ENCODE measurements around the gene FLOT2. TPM values are rescaled to one million over a fixed set of nuclear protein-coding genes. Genes with fewer than 3 reads are reported as not detected.
"Not testable (repeated sequence)": the region's sequence is repeated elsewhere in the genome, so short reads cannot be mapped to it uniquely, and the experiment has no call there.

The FLOT2 gene
- polyA plus RNA-seq, 1 donor = 74.6 TPM

- Histone ChIP-seq H3K27ac (ENCODE audit: low read length) (no peak overlapping the region), H3K4me1 (ENCODE audit: control insufficient read depth, insufficient read depth, low read length) (peaks cover 12% of the 10 kb centered on the region), H3K36me3 (ENCODE audit: control insufficient read depth, insufficient read depth, low read length) (peaks cover 58% of the 10 kb centered on the region), H3K4me3 (ENCODE audit: low read length) (no peak overlapping the region), H3K27me3 (ENCODE audit: control insufficient read depth, insufficient read depth, low read length) (no peaks in the 10 kb centered on the region), H3K9me3 (ENCODE audit: control insufficient read depth, low read depth, low read length) (no peaks in the 10 kb centered on the region)
- no peak for DNase-seq
- no CpG with 5 or more reads among the region's 9 CpGs for WGBS (ENCODE audit: insufficient coverage, low lambda C conversion rate)
Measured at GRCh38 chr17:28906276-28906675, 8.7 kb upstream of the FLOT2 start.

GRCh38 chr17:28904800-28905199, 7.3 kb upstream of the FLOT2 start:
- Histone ChIP-seq H3K36me3 (ENCODE audit: control insufficient read depth, insufficient read depth, low read length) (peaks cover 44% of the 10 kb centered on the region), H3K4me1 (ENCODE audit: control insufficient read depth, insufficient read depth, low read length) (peaks cover 13% of the 10 kb centered on the region), H3K9me3 (ENCODE audit: control insufficient read depth, low read depth, low read length) (no peaks in the 10 kb centered on the region), H3K27ac (ENCODE audit: low read length) (no peak overlapping the region), H3K4me3 (ENCODE audit: low read length) (no peak overlapping the region), H3K27me3 (ENCODE audit: control insufficient read depth, insufficient read depth, low read length) (no peaks in the 10 kb centered on the region)
- WGBS (ENCODE audit: insufficient coverage, low lambda C conversion rate) = 43% methylated on average over 2 of the region's 4 CpGs
- DNase-seq = no peak

- WGBS (ENCODE audit: insufficient coverage, low lambda C conversion rate) = 71% methylated on average over 1 of the region's 5 CpGs
- peaks cover 31% of the 10 kb centered on the region for H3K36me3 ChIP-seq (ENCODE audit: control insufficient read depth, insufficient read depth, low read length)
- H3K27ac ChIP-seq (ENCODE audit: low read length); H3K9me3 ChIP-seq (ENCODE audit: control insufficient read depth, low read depth, low read length); DNase-seq; H3K27me3 ChIP-seq (ENCODE audit: control insufficient read depth, insufficient read depth, low read length); H3K4me3 ChIP-seq (ENCODE audit: low read length): not testable (repeated sequence)
- H3K4me1 ChIP-seq (ENCODE audit: control insufficient read depth, insufficient read depth, low read length) = peaks cover 13% of the 10 kb centered on the region
Measured at GRCh38 chr17:28903546-28903841, 6.0 kb upstream of the FLOT2 start.

GRCh38 chr17:28902819-28903545, 5.4 kb upstream of the FLOT2 start, which contains the start of gene DHRS13:
Gene DHRS13 (minus strand): TSS chr17:28903079. CDS start chr17:28902944, 135 bp downstream.
- WGBS (ENCODE audit: insufficient coverage, low lambda C conversion rate) = 0% methylated on average over 1 of the region's 55 CpGs
- H3K4me1 ChIP-seq (ENCODE audit: control insufficient read depth, insufficient read depth, low read length) = peaks cover 18% of the 10 kb centered on the region
- DNase-seq = peak; percentile 96 to 97
- H3K36me3 ChIP-seq (ENCODE audit: control insufficient read depth, insufficient read depth, low read length) = peaks cover 26% of the 10 kb centered on the region
- no peaks in the 10 kb centered on the region for H3K9me3 ChIP-seq (ENCODE audit: control insufficient read depth, low read depth, low read length)
- peak within 1 kb of the TSS; percentile 76 for H3K27ac ChIP-seq (ENCODE audit: low read length)
- H3K27me3 ChIP-seq (ENCODE audit: control insufficient read depth, insufficient read depth, low read length) = no peaks in the 10 kb centered on the region
- peak within 1 kb of the TSS; percentile 64 for H3K4me3 ChIP-seq (ENCODE audit: low read length)

GRCh38 chr17:28901866-28902818, 4.6 kb upstream of the FLOT2 start:
- Histone ChIP-seq H3K4me3 (ENCODE audit: low read length) (peak overlapping the region; percentile 64), H3K36me3 (ENCODE audit: control insufficient read depth, insufficient read depth, low read length) (peaks cover 17% of the 10 kb centered on the region), H3K4me1 (ENCODE audit: control insufficient read depth, insufficient read depth, low read length) (peaks cover 21% of the 10 kb centered on the region), H3K9me3 (ENCODE audit: control insufficient read depth, low read depth, low read length) (no peaks in the 10 kb centered on the region), H3K27me3 (ENCODE audit: control insufficient read depth, insufficient read depth, low read length) (no peaks in the 10 kb centered on the region), H3K27ac (ENCODE audit: low read length) (peak overlapping the region; percentile 76)
- WGBS (ENCODE audit: insufficient coverage, low lambda C conversion rate) = 80% methylated on average over 2 of the region's 62 CpGs
- peak in 1 of 2 donors; percentile 44 for DNase-seq

DNA sequence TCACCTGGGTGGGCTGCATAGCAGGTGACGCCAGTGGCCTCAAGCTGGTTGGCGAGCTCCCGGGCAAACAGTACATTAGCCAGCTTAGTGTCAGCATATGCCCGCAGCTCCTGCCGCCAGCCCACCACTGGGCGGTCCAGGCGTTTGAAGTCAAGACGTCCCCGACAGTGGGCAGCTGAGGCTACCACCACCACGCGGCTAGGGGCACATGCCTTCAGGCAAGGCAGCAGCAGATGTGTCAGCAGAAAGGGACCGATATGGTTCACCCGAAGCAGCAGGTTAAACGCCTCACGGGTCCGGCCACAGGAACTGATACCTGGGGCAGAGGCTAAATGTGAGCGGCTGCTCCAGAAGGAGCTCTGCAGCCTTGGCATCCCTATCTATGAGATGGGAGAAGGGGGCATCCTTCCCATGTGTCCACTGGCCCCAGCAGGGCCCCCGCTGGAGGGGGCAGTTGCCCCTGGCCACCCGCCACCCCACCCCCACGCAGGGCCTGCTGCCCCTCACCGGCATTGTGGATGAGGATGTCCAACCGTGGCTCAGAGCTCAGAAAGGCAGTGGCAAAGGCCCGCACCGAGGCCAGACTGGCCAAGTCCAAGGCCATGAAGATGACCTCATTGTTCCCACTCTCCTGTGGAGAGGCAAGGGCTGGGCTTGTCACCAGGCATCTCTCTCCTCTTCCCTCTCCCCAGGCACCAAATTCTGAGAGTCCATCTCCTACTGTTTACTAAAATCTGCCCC, 3.6 kb upstream of the FLOT2 start:
- H3K27ac ChIP-seq (ENCODE audit: low read length) = no peak overlapping the region
- peaks cover 27% of the 10 kb centered on the region for H3K4me1 ChIP-seq (ENCODE audit: control insufficient read depth, insufficient read depth, low read length)
- peaks cover 8% of the 10 kb centered on the region for H3K36me3 ChIP-seq (ENCODE audit: control insufficient read depth, insufficient read depth, low read length)
- no peak overlapping the region for H3K4me3 ChIP-seq (ENCODE audit: low read length)
- H3K27me3 ChIP-seq (ENCODE audit: control insufficient read depth, insufficient read depth, low read length) = no peaks in the 10 kb centered on the region
- no peaks in the 10 kb centered on the region for H3K9me3 ChIP-seq (ENCODE audit: control insufficient read depth, low read depth, low read length)
- no CpG with 5 or more reads among the region's 24 CpGs for WGBS (ENCODE audit: insufficient coverage, low lambda C conversion rate)
- DNase-seq = no peak

DNA sequence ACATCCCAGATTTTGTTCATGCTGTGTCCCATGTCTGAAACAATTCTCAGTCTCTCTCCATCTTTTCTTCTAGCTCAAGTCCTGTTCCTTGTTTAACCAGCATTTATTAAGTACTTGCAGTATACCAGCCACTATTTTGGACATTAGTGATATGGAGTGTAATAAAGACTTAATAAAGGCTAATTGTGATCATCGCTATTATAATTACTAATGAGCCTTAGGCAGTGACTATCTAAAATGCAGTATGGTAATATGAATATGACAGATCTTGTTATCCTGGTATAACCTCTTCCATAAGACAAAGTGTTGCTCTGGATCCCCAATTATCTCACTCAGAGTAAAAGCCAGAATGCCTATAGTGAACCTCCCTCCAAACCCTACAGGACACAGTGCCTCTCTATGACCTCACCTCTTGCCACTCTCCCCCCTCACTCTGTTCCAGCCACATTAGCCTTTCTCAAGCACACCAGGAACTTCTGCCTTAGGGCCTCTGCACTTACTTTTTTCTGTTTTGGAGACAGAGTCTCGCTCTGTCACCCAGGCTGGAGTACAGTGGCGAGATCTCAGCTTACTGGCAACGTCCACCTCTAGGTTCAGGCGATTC, 1.8 kb upstream of the FLOT2 start:
- Histone ChIP-seq H3K4me3 (ENCODE audit: low read length) (no peak overlapping the region), H3K27me3 (ENCODE audit: control insufficient read depth, insufficient read depth, low read length) (no peaks in the 10 kb centered on the region), H3K36me3 (ENCODE audit: control insufficient read depth, insufficient read depth, low read length) (no peaks in the 10 kb centered on the region), H3K4me1 (ENCODE audit: control insufficient read depth, insufficient read depth, low read length) (peaks cover 26% of the 10 kb centered on the region), H3K27ac (ENCODE audit: low read length) (no peak overlapping the region), H3K9me3 (ENCODE audit: control insufficient read depth, low read depth, low read length) (no peaks in the 10 kb centered on the region)
- DNase-seq = no peak
- no CpG with 5 or more reads among the region's 5 CpGs for WGBS (ENCODE audit: insufficient coverage, low lambda C conversion rate)

- no peak for DNase-seq
- Histone ChIP-seq H3K27me3 (ENCODE audit: control insufficient read depth, insufficient read depth, low read length) (no peaks in the 10 kb centered on the region), H3K4me3 (ENCODE audit: low read length) (no peak overlapping the region), H3K4me1 (ENCODE audit: control insufficient read depth, insufficient read depth, low read length) (peaks cover 26% of the 10 kb centered on the region), H3K27ac (ENCODE audit: low read length) (no peak overlapping the region), H3K36me3 (ENCODE audit: control insufficient read depth, insufficient read depth, low read length) (no peaks in the 10 kb centered on the region), H3K9me3 (ENCODE audit: control insufficient read depth, low read depth, low read length) (no peaks in the 10 kb centered on the region)
- no CpG with 5 or more reads among the region's 12 CpGs for WGBS (ENCODE audit: insufficient coverage, low lambda C conversion rate)
Measured at GRCh38 chr17:28898527-28898955, 1.0 kb upstream of the FLOT2 start.

DNA sequence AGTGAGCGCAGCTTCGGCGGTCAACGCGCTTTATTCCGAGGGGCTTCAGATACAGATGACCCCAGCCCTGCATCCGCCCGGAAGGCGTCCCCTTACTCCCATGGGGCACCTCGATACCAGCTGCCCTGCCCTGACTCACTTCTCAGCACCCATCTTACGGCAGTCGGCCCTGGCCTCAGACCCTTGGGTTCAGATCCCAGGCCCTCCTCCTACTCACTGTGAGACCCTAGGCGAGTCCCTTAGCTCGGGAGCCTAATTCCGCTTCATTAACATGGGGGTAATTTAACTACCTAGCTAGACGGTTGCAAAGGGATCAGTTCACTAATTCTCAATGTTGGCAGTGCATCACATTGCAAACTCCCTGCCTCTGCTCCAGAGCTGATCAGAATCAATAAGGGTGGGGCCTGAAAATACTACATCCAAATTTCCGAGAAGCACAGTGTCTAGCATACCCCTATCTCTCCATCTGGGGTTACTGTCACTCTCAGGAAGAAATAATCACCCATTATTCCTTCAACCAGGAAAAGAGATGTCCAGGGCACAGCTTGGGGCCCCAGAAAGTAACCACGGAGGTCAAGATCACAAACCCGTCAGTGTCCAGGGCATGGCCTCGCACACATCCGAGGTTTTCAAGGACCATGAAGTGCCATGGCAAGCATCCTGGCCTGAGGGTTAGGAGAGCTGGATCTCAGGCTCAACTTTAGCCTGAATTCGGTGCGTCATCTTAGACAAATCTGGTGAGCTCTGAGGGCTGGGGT, 415 bp upstream of the FLOT2 start:
- Histone ChIP-seq H3K27me3 (ENCODE audit: control insufficient read depth, insufficient read depth, low read length) (no peaks in the 10 kb centered on the region), H3K4me1 (ENCODE audit: control insufficient read depth, insufficient read depth, low read length) (peaks cover 26% of the 10 kb centered on the region), H3K9me3 (ENCODE audit: control insufficient read depth, low read depth, low read length) (no peaks in the 10 kb centered on the region), H3K36me3 (ENCODE audit: control insufficient read depth, insufficient read depth, low read length) (peaks cover 3% of the 10 kb centered on the region), H3K27ac (ENCODE audit: low read length) (peak overlapping the region; percentile 73), H3K4me3 (ENCODE audit: low read length) (peak overlapping the region; percentile 78)
- WGBS (ENCODE audit: insufficient coverage, low lambda C conversion rate) = 10% methylated on average over 2 of the region's 23 CpGs
- DNase-seq = no peak
